GM18511 (cell line): Measurements from ENCODE around the gene TMPRSS7.

Experiments
- ATAC-seq: cut with Tn5 transposase; IDR thresholded peaks from one replicate; pipeline ENCODE4 v1.9.1; 2021; ENCODE audit warnings: mild to moderate bottlenecking, moderate library complexity; ENCODE audit not compliant: unreplicated experiment

Gene TMPRSS7

DNA sequence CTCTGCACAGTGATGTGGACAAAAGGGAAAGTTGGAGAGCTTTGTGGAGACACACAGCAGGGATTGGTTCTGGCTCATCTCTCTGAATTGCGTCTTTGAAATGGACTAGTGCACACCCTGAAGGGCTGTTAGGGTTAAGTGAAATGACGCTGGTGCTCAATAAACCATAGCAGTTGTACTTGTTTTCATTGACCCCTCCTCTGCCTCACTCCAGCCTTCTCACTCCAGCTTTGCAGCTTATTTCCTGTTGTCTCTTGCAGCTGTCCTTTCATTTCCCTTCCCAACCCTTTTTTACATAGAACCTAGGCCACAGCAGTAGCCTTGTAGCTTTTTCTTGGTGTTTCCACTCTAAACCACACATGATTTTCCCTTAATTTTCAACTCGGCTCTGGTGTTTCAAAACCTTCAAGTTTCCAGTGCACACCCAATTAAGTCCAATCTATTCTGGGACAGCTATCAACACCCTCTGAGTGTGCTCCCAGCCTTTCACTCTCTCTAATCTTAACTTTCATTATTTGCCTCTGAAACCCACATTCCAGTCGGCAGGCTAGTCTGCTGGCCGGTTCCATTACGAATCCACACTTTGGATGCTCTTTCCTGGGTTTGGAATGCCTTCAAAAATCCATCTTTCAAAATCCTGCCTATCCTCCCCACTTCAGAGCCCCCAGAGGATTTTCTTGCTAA lies 58.1 kb downstream of the TMPRSS7 start:
- peak; percentile 51 for ATAC-seq

DNA sequence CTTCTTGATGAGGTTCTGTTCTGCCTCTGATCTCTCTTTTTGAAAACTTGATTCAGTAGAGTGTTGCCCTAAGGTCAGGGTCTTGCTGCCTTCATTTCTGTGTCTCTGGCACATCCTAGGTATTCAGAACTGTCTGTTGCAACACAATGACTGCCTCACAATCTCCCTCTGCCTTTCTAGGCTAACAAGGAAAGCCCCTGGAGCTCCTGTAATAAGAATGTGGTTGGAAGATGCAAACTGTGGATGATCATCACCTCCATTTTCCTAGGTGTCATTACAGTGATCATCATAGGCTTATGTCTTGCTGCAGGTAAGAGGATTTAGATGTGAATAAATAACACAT lies 58.6 kb downstream of the TMPRSS7 start:
- no peak for ATAC-seq

DNA sequence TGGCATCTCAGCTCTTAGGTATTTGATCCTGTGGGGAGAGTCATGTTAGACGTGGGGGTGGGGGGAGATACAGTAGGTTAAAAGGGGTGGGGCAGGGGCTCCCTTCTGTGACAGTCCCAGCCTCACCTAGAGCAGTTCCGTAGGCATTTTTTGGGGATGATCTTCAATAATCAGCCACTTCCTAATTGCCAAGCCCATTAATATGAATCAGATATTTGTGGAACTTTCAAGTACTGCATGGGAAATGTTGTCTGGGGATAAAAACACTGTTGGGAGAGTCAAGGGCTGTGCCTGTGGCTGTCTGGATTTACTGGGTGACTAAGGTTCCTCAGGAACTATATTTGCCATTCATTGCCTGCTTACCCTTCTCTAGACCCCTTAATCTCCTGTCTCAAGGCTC lies 61.2 kb downstream of the TMPRSS7 start:
- no peak for ATAC-seq

- ATAC-seq = no peak
Measured at GRCh38 chr3:112096176-112096575, 61.6 kb downstream of the TMPRSS7 start.

DNA sequence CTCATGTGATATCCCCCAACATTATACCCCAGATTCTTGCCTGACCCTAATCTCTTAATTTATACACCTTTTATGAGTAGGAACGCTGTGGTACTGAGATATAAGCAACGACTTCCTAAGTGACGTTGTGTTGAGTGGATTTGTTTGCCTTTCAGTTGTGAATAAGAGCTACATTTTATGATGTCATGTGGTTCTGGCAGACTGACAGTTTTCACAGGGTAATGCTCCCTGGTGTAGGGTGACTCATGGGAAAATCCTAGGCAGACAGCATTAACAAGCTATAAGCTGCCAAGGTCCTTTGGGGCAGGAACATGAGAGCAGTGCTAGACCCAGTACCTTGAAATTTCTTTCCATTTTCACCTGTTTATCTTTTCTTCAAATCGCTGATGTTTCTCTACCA lies 62.8 kb downstream of the TMPRSS7 start:
- peak; percentile 66 for ATAC-seq

DNA sequence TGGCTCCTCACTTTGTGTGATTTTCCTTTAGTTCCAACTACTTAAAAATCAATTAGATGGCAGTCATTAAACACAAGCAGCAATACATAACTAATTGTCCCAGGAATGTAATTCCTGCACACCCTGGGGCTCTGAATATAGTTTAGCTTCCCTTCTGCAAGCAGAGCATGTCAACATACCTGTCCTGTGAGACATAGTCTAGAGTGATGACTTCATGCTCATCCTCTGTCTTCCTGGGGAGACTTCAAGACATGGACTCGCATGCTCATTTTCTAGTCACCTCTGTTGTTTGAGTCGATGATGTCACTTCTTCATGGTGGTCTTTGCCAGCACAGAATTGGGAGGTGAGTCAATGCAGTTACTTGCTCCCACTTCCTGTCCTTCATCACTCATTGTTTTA lies 67.4 kb downstream of the TMPRSS7 start:
- no peak for ATAC-seq

DNA sequence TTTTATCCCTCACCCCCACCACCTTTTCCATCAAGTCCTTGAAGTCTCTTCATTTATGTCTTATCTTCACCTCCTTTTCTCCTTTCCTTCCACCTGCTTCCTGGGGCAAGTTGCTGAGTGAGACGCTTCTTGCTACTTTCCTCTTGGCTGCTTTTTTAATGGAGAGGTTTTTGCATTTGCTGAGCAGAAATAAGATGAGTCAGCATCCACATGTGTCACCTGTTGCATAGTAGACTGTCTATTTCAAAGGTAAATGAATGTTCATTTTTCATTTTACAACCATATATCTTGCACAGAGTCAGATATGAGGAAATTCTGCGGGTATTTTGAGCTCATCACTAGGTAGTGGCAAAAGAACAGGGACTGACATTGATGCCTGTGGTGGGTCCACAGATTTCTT lies 70.2 kb downstream of the TMPRSS7 start:
- no peak for ATAC-seq

DNA sequence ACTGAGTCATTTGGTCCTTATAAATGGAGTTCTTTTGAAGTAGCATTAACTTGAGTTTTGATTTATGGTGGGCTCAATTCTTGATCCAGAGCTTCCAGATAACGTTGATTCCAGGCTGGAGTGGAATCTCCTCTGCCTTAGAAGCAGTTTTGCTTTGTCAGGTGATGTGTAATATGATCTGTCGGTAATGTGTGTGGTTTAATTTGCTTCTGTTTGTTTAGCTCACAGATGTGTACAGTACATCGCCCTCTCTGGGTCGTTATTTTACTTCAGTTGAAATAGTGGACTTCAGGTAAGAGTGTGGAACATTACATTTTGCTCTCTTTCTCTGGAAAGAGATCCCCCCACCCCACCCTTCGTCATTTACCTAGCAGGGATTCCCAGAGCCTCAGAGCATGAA lies 74.8 kb downstream of the TMPRSS7 start:
- ATAC-seq = no peak

GRCh38 chr3:112111785-112112402 lies 77.4 kb downstream of the TMPRSS7 start:
- peak; percentile 57 for ATAC-seq

- peak; percentile 44 for ATAC-seq
Measured at GRCh38 chr3:112114576-112115160, 80.1 kb downstream of the TMPRSS7 start.

GRCh38 chr3:112115161-112115739 lies 80.7 kb downstream of the TMPRSS7 start:
- peak; percentile 42 for ATAC-seq

DNA sequence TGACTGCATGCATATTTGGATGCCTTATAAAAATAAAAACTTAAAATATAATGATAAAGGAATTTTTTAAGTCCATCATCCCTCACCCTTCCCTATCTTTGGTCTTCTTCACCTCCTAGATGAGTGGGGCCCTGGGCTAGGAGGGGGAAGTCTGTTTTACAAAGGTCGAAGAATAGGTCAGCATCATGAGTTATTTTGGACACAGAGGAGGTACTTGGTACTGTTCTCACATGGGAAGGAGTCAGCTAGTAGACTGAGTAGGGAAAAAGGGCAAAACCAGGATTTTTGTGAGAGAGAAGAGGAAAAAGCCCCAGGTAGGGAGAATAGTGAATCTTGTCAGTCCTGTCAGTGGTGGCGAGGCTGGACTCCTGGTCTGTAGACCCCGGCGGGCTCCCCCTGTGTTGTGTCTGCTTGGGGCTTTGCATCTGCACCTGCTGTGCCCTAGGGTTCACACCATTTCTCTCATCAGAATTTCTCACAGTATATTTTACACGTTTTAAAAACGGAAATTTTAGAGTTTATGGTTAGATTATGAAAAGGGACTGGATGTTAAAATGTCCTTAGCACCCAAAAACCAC lies 81.4 kb downstream of the TMPRSS7 start:
- ATAC-seq = no peak

GRCh38 chr3:112116748-112117186 lies 82.2 kb downstream of the TMPRSS7 start:
- ATAC-seq = no peak

DNA sequence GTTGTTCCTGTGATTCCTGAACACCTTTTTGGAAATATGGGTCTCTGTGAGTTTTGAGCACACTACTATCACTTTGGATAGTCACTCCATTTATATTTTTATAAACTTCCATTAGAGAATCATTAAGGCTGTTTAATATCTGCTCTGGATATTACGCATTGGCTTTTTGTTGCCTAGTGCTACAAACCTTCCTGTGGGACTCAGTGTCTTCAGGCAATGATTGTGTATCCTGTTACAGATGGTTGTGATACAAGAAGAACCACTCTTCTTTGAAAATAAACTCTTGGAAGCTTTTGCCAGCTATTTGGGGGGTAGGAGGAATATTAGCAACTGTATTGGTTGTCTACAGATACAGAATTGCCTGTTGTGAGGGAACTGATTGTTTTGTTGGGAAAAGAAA lies 82.9 kb downstream of the TMPRSS7 start:
- ATAC-seq = no peak

DNA sequence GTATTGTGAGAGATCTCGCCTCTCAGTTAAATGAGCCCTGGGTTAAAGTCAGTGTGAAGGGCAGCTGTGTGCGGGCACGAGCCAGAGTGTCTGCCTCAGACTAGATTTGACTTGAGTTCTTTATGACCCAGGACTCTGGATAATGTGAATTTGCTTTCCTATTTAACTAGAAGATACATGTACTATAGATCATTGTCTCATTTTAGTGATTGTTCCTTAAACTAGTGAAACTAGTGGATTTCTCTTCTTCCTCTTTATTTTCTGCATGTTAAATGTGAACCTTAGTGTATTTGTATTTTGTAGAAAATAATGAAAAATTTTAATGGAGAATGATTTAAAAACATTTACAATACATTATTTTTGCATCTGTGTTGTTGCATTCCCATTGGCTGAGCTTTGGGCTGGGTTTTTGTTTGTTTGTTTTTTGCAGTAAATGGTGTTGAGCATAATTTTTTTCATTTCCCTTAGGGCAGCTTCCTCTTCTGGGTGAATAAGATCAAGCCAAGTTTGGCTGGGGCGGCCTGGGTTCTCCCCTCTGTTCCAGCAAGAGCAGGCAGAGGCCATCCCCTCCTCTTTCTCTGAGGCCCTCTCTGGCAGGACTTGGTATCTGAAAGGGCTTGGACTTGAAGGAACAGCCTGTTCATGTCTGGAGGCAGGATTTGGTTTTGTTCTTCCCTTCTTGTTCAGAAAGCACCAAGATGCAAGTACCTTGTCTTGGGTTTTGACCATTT lies 83.5 kb downstream of the TMPRSS7 start:
- no peak for ATAC-seq

DNA sequence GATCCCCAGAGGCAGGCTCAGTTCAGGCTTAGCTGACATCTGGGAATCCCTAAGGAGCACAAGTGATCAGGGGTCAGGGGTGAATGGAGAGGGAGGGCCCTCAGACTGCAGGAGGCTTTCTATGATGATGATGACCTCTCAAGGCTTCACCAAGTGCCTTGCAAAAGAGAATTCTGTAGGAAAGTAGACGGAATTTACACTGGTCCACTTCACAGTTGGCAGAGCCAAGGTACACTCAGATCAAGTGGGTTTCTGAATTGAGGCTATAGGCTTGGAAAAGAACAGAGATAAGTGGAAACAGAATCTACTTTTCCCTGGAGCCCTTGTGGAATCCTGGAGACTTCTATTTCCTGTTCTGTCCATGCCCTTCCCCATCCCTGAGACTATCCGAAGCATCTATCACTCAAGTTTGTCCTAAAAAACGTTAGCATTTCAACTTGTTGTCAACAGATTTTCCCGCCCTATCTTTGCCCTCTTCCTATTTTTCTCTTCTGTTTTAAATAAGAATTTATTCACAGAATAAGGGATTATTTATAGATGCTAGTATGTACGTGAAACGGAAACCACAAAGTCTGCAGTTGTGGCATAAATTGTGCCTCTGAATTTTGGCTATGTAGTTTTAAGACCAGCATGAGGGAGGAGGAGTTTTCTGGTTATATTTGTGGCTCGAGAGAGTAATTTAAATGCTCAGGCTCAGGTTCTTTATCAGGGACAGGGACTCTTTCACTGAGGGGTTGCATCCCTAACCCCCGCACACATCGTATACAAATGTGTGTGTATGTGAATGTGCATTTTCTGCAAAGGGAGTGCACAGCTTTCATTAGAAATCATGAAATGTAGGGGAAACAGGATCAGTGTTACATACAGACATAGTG lies 85.7 kb downstream of the TMPRSS7 start:
- ATAC-seq = peak; percentile 47

- ATAC-seq = no peak
Measured at GRCh38 chr3:112121577-112122547, 87.3 kb downstream of the TMPRSS7 start.

DNA sequence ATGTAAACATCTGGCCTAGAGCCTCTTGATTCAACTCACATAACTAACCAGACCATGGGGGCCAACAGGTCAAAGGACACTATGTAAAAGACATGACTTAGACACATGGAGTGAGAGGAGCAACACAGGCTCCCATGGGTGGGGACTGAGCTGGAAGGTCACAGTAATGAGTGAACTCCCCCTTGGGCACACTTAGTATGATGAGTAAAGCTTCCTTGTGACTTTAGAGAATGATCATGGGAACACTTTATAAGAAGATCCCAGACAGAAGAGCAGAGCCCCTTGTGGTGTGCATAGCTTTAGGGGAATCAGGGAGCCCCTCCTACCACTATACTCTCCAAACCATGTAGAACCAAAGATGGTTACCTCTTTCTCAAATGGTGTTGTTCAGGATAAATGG lies 88.3 kb downstream of the TMPRSS7 start:
- no peak for ATAC-seq

DNA sequence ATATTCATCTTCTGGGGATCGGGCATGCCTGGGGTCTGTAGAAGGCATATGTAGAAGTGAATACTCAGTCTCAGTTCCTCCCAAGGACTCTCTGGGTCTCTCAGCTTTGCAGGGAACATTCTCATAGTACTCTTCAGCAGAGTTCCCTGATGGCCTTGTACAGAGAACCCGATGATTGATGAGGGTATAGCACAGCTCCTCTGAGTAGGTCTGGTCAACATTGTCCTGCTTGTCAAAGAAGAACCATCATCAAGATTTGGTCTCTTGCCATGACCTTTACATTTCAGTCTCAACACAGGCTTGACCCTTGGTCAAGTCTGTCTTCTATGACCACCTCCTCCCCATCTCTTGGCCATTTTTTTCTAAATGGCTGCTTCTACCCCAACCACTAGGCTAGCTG lies 89.0 kb downstream of the TMPRSS7 start:
- ATAC-seq = no peak
